OCI-LY7 (cell line): ENCODE results near the gene PMVK. TPM values are rescaled to one million over a fixed set of nuclear protein-coding genes. Genes with fewer than 3 reads are reported as not detected.

Experiments used
- BruUV-seq: library from RNA; stranded (reverse); fragments of 400-500 nt; replicated peaks from 2 replicates; lab custom pipeline; 2021; lab: Mats Ljungman, UMichigan
- CTCF ChIA-PET: fragments of 300-600 bp; sonication (Branson Sonifier 250); formaldehyde crosslinking; loops from one replicate; lab custom pipeline; 2022; ENCODE audit warnings: antibody characterized with exemption; ENCODE audit not compliant: unreplicated experiment; lab: Charles Lee
- POLR2A ChIA-PET: fragments of 300-600 bp; sonication (Branson Sonifier 250); formaldehyde crosslinking; loops from one replicate; lab custom pipeline; 2022; ENCODE audit warnings: antibody characterized with exemption; lab: Charles Lee
- DNase-seq: peaks from one replicate; pipeline ENCODE4 v3.0.0-alpha.2; 2015; ENCODE audit warnings: low spot score
- H2AFZ ChIP-seq: fragments of 200-600 bp; sonication (generic), shearing (Covaris generic); 2 replicates; pipeline ENCODE4 v1.6.1; 2014; ENCODE audit warnings: mild to moderate bottlenecking, antibody characterized with exemption, low read length, moderate library complexity
- H3K27ac ChIP-seq: fragments of 200-600 bp; sonication (generic); 2 replicates; pipeline ENCODE4 v1.5.1; 2014; ENCODE audit warnings: mixed run types, low read depth, mild to moderate bottlenecking, moderate library complexity, low read length, inconsistent platforms; ENCODE audit not compliant: poor library complexity, severe bottlenecking
- H3K36me3 ChIP-seq: fragments of 200-600 bp; sonication (generic); 2 replicates; pipeline ENCODE4 v1.6.1; 2014; ENCODE audit warnings: mild to moderate bottlenecking, antibody characterized with exemption, low read length, moderate library complexity, mixed read lengths; ENCODE audit not compliant: insufficient read depth
- H3K4me1 ChIP-seq: fragments of 200-600 bp; sonication (generic); 2 replicates; pipeline ENCODE4 v1.5.1; 2014; ENCODE audit warnings: mild to moderate bottlenecking, low read length; ENCODE audit not compliant: insufficient read depth, poor library complexity, severe bottlenecking
- H3K4me2 ChIP-seq: fragments of 200-600 bp; sonication (generic); 2 replicates; pipeline ENCODE4 v1.6.1; 2014; ENCODE audit warnings: mild to moderate bottlenecking, low read length
- H3K4me3 ChIP-seq: fragments of 200-600 bp; sonication (generic); 2 replicates; pipeline ENCODE4 v1.5.1; 2014; ENCODE audit warnings: mild to moderate bottlenecking, low read depth, low read length; ENCODE audit not compliant: poor library complexity, severe bottlenecking
- H3K79me2 ChIP-seq: fragments of 200-600 bp; sonication (generic); 2 replicates; pipeline ENCODE4 v1.6.1; 2016; ENCODE audit warnings: low read depth, mild to moderate bottlenecking, low read length, moderate library complexity, mixed read lengths; ENCODE audit not compliant: insufficient read depth
- H3K9me2 ChIP-seq: fragments of 200-600 bp; sonication (generic); 2 replicates; pipeline ENCODE4 v1.6.1; 2016; ENCODE audit warnings: mild to moderate bottlenecking, low read length, mixed read lengths; ENCODE audit not compliant: insufficient read depth
- H3K9me3 ChIP-seq: fragments of 200-600 bp; sonication (generic); 2 replicates; pipeline ENCODE4 v1.6.1; 2014; ENCODE audit warnings: mild to moderate bottlenecking, mixed run types, low read length, mixed read lengths
- H4K20me1 ChIP-seq: fragments of 200-600 bp; sonication (generic); 2 replicates; pipeline ENCODE4 v1.6.1; 2014; ENCODE audit warnings: mild to moderate bottlenecking, antibody characterized with exemption, low read length, moderate library complexity, mixed read lengths; ENCODE audit not compliant: insufficient read depth
- CTCF ChIP-seq: fragments of 200-600 bp; sonication (generic); conservative IDR thresholded peaks from 2 replicates; pipeline ENCODE4 v1.5.1; 2014; ENCODE audit warnings: mild to moderate bottlenecking, antibody characterized with exemption, low read length, moderate library complexity, mixed read lengths
- EZH2phosphoT487 ChIP-seq: fragments of 200-600 bp; sonication (generic); IDR thresholded peaks from 2 replicates; pipeline ENCODE4 v1.6.1; 2018; ENCODE audit warnings: low read depth, borderline replicate concordance, mild to moderate bottlenecking, mixed run types, antibody characterized with exemption, low read length, moderate library complexity, mixed read lengths
- intact Hi-C: fragments of 100-400 bp; cut with micrococcal nuclease; formaldehyde crosslinking; loops from one replicate; pipeline ENCODE4 v1.10.0; 2022; ENCODE audit not compliant: unreplicated experiment
- total RNA-seq, 2 experiments: library from RNA; depleted of rRNA in 1 of 2; stranded (reverse); fragments of >200 nt in 1 of 2; shearing (Covaris generic) in 1 of 2; gene quantifications; 2 replicates each; pipeline ENCODE4 v1.2.3, GENCODE V29; 2014 to 2022

PMVK gene
- total RNA-seq, 2 experiments from 2014 or later = 16.3 to 54.0 TPM

- Histone ChIP-seq H3K27ac (no peak overlapping the region), H3K36me3 (peaks cover 52% of the 10 kb centered on the region), H2AFZ (no peak overlapping the region), H3K9me3 (no peaks in the 10 kb centered on the region), H3K9me2 (no peaks in the 10 kb centered on the region), H3K4me2 (no peak overlapping the region; the same call in 1 of the 2 replicates), H4K20me1 (0 out of 2 replicates have a peak, but pooled peaks cover 4% of the 10 kb centered on the region), H3K4me3 (no peak overlapping the region), H3K4me1 (peaks cover 49% of the 10 kb centered on the region), H3K79me2 (peaks cover 26% of the 10 kb centered on the region)
- POLR2A ChIA-PET = interaction anchor here (0.6 kb wide), 1 partner anchor 25 kb away, joined by 3 read pairs; no protein-coding TSS in a partner anchor
- intact Hi-C loops = no loop called here
- CTCF ChIA-PET = no interaction called here
- DNase-seq = no peak
- no TSS peak for BruUV-seq
- TF ChIP-seq EZH2phosphoT487 (no peak), CTCF (no peak)
Observed at GRCh38 chr1:154959426-154959780, 22.9 kb upstream of the PMVK start.

GRCh38 chr1:154958681-154959425, 22.3 kb upstream of the PMVK start:
- BruUV-seq = no TSS peak
- Histone ChIP-seq H3K9me3 (no peaks in the 10 kb centered on the region), H4K20me1 (0 out of 2 replicates have a peak, but pooled peaks cover 4% of the 10 kb centered on the region), H3K4me2 (peak overlapping the region; percentile 1; the same call in 1 of the 2 replicates), H3K4me1 (peaks cover 55% of the 10 kb centered on the region), H3K4me3 (no peak overlapping the region), H3K79me2 (peaks cover 30% of the 10 kb centered on the region), H2AFZ (no peak overlapping the region), H3K9me2 (no peaks in the 10 kb centered on the region), H3K27ac (peak overlapping the region; percentile 5), H3K36me3 (peaks cover 47% of the 10 kb centered on the region)
- no peak for TF ChIP-seq EZH2phosphoT487
- TF ChIP-seq CTCF = no peak
- intact Hi-C loops = no loop called here
- CTCF ChIA-PET = no interaction called here
- POLR2A ChIA-PET = interaction anchor here (1.5 kb wide), 1 partner anchor 15 kb away, joined by 6 read pairs; no protein-coding TSS in a partner anchor
- DNase-seq = no peak

GRCh38 chr1:154958036-154958435, 21.5 kb upstream of the PMVK start:
- TF ChIP-seq EZH2phosphoT487 (no peak), CTCF (no peak)
- Histone ChIP-seq H3K9me3 (no peaks in the 10 kb centered on the region), H3K9me2 (no peaks in the 10 kb centered on the region), H3K79me2 (peaks cover 37% of the 10 kb centered on the region), H4K20me1 (0 out of 2 replicates have a peak, but pooled peaks cover 4% of the 10 kb centered on the region), H3K4me2 (no peak overlapping the region), H3K4me1 (peaks cover 56% of the 10 kb centered on the region), H3K4me3 (no peak overlapping the region), H3K27ac (peak overlapping the region; percentile 5), H2AFZ (no peak overlapping the region), H3K36me3 (peaks cover 39% of the 10 kb centered on the region)
- DNase-seq = no peak
- intact Hi-C loops = no loop called here
- CTCF ChIA-PET = no interaction called here
- POLR2A ChIA-PET = interaction anchor here (1.5 kb wide), 1 partner anchor 16 kb away, joined by 6 read pairs; no protein-coding TSS in a partner anchor
- no TSS peak for BruUV-seq
